HEK293T (cell line): Measurements from ENCODE around the gene ANK3.

ENCODE experiments used
- ARNT ChIP-seq: fragments of 450-650 bp; IDR thresholded peaks from 2 replicates; pipeline ENCODE4 v1.6.1; 2017; ENCODE audit warnings: mild to moderate bottlenecking
- BHLHE40 ChIP-seq: fragments of 450-650 bp; IDR thresholded peaks from 2 replicates; pipeline ENCODE4 v1.6.1; 2016; ENCODE audit warnings: mild to moderate bottlenecking, moderate library complexity, borderline replicate concordance
- FOXM1 ChIP-seq: fragments of 450-650 bp; IDR thresholded peaks from 2 replicates; pipeline ENCODE4 v1.6.1; 2017; ENCODE audit warnings: mild to moderate bottlenecking, borderline replicate concordance
- HDGF ChIP-seq: fragments of 450-650 bp; IDR thresholded peaks from 2 replicates; pipeline ENCODE4 v1.6.1; 2017; ENCODE audit warnings: antibody characterized with exemption, borderline replicate concordance
- L3MBTL2 ChIP-seq: fragments of 450-650 bp; conservative IDR thresholded peaks from 2 replicates; pipeline ENCODE4 v1.6.1; 2016; ENCODE audit warnings: mild to moderate bottlenecking
- SUZ12 ChIP-seq: fragments of 450-650 bp; IDR thresholded peaks from 2 replicates; pipeline ENCODE4 v1.6.1; 2016; ENCODE audit warnings: mild to moderate bottlenecking
- TARDBP ChIP-seq: fragments of 450-650 bp; IDR thresholded peaks from 2 replicates; pipeline ENCODE4 v1.6.1; 2016

- no peak for TF ChIP-seq SUZ12
- TF ChIP-seq HDGF, result no peak
- no peak for TF ChIP-seq FOXM1
- no peak for TF ChIP-seq TARDBP
- no peak for TF ChIP-seq L3MBTL2
- TF ChIP-seq ARNT, result no peak
- TF ChIP-seq BHLHE40, result no peak
These were observed 372.9 kb downstream of the ANK3 start for GRCh38 chr10:60016794-60017193.
